Eye (tissue), 1 donor: ENCODE measurements around the gene HDAC9.

Experiments
- DNase-seq: peaks from one replicate; pipeline ENCODE4 v3.0.0-alpha.2; 2015

The HDAC9 gene

DNA sequence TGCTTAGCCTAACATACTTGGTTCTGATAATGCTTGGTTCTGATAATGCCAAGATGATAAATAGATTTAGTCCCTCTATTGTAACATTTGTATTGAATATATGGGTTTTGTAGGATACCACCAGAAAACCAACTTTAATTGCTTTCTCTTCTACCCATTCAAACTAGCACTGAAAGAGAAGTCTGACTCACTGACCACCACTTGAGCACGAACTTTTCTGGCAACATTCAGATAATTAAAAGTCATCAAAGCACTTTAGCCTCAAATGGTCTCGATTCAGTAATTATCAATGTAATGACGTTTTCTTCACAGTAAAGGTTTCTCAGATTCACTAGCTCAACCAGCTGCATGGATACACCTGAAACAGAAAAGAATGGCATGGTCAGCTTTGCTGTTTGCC, 63.0 kb downstream of the HDAC9 start:
- no peak for DNase-seq

DNA sequence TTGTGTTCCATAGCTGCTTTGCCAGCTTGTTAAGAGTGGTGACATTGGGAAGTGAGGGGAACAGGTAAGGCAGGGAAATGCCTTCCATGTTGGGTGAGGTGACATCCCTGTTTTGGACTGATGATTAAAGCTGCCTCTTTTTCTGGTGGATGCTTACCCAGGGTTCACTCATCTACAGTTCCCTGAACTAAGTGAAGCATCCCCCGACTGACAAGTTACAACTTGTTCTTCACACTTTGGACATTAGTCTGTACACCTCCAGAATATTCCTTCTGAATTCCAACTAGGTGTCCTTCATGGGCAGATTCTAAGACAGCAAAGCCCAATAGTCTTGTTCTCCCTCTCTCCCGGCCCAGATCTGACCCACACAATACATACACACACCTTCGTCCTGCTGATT, 63.4 kb downstream of the HDAC9 start:
- no peak for DNase-seq

DNA sequence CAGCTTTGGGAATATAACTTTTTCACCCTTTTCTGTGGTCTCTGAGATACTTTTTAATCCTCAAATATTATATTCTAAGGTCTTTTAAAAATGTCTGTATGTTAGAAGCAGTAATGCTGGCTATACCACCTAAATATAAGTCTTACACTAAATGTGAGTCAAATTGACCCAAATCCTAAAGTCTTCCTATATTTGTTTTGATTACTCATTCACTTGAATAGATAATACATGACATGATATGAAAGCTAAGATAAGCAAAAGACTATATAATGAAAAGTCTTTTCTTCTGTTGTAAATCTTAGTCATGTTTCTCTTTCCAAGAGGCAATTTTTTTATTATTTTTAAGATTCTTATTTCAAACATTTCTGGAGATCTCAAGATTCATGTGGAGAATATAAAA, 64.2 kb downstream of the HDAC9 start:
- DNase-seq = no peak

DNA sequence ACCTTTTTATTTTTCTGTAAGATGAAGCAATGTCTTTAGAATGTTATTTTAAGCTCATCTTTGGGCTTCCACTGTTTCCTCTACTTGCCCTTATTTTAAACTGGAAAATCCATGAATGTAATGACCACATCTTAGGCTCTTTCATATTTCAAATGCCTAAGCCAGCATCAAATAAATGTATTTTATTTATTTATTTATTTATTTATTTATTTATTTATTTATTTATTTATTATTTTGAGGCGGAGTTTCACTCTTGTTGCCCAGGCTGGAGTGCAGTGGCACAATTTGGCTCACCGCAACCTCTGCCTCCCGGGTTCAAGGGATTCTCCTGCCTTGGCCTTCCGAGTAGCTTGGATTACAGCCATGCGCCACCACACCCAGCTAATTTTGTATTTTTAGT, 69.2 kb downstream of the HDAC9 start:
- no peak for DNase-seq

DNA sequence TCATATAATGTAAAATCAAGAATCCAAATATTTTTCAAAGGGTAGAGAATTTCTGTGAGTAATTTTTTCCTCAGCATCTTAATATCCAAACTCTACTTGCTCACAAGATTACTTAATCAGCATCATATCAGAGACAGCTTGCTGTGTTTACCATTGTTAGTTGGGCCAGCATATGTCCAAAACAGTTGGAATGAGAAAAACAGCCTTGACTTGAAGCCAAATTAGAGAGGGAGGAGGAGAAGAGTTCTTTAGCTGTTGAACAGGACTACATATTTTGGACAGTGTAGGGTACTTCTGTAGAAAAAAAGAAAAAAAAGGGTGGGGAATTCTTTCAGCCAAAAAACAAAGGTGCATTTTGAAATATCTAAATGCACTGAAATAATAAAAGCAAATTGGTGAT, 69.8 kb downstream of the HDAC9 start:
- no peak for DNase-seq

DNA sequence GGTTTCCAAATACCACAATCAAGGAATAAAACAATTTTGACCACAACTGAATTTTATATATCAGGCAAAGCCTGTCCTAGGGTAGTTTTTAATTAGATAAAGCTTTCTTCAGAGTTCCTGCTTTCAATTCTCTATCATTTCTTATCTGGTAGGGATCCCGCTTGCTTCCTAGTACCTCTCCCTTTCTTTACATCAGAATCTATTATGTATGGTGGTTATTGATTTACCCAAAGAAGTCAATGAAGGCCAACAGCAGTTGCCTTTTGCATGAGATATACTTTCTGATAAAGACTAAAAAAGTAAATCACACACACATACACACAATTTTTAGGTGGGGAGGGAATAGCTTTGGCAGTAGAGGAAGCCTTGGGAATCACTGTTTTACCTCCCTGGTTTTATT, 70.7 kb downstream of the HDAC9 start:
- DNase-seq = no peak

DNA sequence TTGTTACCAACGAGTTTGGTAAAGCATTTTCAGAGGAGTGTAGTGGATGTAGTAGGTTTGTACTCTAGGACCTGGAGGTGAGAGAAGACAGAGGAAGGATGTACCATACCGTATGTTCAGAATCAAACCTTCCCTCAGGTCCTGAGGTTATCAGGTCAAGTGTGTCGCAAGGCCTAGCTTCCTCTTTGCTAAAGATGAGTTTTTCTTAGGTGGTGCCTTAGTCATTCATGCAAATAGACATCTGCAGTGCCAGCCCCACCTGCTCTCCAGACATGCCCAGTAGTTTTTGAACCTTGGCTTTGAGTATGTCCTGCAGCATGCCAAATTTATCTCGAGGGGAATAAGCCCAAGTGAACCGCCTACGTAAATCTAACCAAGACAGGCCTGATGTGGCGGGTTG, 71.3 kb downstream of the HDAC9 start:
- DNase-seq = no peak

DNA sequence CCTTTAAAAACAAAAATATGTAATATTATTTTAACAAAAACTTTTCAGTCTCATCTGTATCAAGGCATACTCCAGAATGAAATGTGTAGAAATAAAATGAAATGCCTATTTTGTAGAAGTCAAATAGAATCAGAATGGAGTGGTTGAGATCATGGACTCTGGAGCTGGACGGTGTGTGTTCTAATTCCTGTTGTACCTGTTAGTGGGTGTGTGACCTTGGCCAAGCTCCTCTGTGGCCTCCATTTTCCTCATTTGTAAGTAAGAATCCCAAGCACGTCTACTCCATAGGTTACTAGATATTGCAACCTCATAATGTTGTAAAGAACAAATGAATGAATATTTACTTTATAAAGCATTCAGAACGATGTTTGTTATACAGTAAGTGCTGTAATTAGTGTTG, 74.9 kb downstream of the HDAC9 start:
- DNase-seq = no peak

DNA sequence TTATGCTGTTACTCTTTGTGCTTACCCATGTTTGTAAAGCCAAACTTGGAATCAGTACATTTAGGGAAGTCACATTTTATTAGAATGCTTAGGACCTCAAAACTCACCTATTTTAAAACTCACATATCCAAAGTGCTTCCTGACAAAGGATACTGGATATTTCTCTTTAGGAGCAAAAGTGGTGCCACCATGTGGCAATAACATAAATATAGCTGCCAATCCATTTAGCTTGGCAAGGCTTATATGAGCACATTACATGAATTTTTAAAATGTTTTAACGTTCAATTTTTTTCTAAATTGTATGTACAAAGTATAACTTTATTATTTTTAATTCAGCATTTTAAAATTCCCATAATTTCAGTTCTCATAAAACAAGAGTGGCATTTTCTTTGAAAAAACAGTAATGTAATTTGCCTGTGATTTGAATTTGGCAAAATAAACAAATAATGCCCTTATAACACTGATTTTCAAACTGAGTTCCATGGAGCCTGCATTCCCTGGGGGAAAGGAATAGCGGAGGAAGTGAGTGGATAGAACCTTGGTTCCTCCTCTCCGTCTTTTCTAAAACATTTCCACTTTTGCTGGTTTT, 75.4 kb downstream of the HDAC9 start:
- DNase-seq = peak; percentile 63

DNA sequence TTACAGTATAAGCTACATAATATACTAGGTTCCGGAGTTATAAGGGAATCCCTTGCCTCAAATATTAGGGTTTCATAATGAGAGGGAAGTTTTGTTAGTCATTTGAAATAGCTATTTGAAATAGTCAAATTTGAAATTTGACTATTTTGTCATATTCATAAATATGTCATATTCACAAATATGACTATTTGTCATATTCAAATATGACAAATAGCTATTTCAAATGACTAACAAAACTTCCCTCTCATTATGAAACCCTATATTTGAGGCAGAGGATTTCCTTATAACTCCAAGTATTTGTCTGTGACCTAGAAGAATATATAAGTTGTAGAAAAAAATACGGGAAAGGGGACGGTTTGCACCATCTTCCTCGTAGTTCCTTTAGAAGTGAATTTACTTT, 76.6 kb downstream of the HDAC9 start:
- DNase-seq = no peak

DNA sequence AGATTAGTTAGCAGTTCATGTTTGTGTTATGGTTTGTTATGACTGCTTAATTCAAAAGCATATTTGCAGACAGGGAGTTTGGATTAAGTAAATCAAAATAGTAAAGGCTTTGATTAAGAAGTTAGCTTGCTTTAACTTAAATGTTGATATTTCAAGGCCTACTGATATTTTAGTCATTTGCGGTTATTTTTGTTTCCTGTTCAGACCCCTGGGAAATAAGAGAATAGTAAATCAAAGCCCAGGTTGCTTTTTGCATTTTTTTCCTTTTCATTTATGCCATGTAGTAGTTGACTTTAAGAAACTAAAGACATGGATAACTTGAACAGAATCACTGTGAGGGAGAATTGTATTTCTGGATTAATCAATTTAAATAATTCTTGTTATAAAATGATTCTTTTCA, 77.3 kb downstream of the HDAC9 start:
- no peak for DNase-seq

DNA sequence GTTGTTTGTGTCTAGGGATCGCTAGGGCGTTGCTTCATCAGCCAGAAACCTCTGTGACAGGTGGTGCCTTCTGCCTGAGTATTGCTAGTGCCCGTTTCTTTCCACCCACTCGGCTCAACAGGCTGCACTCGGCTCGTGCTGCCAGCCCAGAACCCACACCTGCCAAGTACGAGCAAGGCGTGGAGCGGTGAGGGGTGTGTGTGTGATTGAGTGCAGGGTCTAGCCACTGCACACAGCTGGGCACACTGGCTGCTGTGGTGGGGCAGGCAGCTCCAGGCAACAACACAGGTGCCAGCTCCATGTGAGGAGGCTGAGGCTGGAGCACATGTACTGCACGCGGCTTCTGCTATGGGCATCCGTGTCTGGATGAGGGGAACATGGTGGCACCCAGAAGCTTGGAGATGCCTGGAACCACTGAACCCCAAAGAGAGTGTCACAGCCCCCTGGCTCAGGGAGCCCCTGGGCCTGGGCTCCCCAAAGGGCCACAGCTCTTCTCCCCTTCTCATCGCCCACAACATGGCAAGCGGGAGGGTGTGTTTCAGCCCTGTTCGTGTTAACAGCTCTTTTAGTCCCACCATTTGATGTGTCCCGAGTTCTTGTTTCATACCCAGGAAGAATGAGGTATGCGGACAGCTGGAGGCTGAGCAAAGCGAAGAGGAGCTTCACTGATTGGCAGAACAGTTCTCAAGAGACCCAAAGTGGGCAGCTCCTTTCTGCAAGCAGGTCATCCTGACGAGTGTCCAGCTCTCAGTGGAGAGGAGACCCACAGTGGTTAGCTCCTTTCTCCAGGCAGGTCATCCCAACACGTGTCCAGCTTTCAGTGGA, 78.1 kb downstream of the HDAC9 start:
- DNase-seq = no peak

DNA sequence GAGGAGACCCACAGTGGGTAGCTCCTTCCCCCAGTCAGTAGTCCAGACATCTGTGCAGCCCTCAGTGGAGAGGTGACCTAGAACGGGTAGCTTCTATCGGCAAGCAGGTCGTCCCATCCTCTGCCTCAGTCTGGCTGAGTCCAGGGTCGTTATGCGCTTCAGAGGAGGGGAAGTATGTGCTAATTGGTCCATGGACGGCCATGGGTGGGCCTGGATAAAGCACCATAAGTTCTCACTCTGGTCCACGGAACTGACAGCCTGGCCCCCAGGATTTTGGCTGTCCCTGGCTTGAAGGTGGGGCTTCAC, 78.6 kb downstream of the HDAC9 start:
- no peak for DNase-seq

DNA sequence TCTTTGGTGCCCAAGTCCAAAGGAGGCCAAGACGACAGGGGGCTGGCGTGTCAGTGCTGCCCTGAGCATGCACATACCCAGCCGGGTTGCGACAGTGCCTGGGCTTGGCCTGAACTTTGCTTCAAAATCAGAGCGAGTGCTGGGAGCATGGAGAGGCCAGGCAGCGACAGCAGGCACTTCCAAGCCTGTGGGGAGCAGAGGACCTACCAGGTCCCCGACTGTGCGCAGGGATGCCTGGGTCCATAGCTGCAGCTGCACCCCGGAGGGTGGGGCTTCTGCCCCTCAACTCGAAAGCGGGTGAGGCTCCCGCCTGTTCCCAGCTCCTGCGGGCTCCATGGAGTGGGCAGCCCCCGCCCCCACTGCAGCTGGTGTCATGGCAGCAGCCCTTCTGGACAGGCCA, 79.1 kb downstream of the HDAC9 start:
- no peak for DNase-seq

DNA sequence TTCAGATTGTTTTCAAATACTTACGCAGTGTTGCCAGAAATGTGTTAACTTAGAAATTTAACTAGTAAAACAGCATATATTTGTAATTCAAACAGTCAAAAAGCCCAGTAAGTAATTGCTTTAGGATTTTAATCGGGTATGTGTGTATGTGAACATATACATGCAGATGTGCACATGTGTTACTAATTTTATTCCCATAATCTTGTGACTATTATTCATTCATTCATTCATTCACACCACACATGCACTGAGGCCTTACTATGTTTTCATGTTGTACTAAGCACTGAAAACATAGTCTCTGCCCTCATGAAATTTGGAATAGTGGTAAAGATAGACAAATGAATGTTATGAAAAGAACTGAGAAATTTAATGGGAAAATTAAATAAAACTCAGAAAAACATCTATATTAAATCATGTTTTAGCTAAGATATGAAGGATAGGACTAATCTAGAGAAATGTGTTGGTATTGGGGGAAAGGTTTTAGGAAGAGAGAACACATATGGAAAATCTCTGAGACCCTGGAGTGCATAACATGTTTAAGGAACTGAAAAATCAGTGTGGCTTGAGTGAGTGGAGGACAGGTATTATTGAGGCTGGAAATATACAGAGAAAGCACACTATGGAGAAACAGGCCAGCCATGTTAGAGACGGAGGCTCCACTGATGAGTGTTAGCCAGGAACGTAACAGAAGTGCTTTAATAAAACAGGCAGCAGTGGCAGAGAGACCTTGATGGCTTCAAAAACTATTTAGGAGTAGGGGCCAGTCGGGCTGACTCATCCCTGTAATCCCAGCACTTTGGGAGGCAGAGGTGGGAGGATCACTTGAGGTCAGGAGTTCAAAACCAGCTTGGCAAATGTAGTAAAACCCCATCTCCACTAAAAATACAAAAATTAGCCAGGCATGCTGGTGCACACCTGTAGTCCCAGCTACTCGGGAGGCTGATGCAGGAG, 80.3 kb downstream of the HDAC9 start:
- no peak for DNase-seq

DNA sequence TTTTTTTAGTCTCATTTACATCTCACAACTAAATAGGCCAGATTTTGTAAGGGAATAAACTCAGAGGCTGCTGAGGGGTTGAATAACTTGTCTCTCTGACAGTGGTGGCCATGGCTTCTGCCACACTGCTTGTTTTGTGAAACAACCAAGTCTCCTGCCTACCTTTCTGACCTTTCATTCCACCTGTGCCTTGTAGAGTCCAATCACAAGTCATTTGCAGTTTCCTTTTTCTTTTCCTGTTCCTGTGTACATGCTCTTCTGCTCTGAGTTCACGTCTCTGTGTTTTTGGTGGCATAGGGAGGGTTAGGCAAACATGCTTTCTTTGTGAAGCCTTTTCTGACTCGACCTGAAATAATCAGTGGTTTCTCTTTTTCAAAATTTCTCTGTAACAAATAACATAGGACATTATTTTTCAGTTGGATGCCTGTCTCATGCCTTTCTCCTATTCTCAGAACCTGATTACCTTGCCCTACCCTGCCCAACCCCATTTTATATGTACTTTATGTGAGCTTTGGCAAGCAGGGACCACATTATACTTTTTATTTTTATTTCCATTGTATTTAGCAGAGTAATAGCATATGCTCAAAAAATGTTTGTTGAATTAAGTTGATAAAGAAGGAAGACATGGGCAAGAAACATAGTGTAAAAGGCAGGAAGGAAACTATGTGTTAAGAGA, 81.7 kb downstream of the HDAC9 start:
- no peak for DNase-seq

DNA sequence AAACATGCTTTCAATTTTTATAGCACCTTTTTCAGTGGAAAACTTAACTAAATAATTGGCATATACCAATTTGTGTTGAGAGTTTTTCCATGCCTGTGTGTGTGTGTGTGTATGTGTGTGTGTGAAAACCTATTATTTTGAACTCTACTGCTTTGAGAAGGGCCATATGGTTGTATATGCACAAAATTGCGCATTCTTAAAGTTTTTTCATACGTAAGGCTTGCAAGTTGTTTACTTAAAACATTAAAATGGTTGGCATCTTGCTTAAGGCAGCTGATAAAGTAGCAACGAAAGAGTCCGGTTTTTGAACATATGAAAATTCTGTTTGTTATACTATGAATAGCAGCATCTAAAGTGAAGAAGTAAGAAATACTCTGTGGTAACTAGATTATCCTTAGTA, 84.1 kb downstream of the HDAC9 start:
- no peak for DNase-seq

DNA sequence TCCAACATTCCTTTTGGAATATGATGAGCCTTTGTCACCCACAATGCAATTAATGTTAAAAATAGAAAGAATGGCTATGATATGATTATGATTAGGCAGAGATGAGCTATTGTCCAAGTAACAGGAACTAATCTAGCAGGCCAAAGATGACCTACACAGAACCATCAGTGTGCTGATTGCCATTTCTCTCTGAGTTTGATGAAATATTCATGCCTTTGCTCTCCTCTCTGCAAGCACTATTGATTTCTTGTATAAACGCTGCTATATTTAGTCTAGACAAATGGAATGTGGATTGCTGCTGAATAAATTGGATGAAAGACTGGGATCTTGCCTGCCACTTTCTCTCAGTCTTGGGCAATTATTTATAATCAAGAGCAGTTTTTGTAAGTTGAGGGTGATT, 85.4 kb downstream of the HDAC9 start:
- peak; percentile 65 for DNase-seq

DNA sequence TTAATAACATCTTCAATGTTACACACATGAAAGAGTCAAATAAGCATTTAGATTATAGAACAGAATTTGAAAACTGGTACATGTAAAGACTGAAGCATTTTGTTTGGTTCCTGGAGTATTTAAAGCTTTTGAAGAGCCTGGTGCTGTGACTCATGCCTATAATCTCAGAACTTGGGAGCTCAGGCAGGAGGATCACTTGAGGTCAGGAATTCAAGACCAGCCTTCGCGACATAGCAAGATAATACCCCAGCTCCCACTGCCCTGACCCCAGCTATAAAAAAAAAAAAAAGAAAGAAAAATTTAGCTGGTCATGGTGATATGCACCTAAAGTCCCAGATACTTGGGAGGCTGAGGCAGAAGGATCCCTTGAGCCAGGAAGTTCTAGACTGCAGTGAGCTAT, 87.8 kb downstream of the HDAC9 start:
- no peak for DNase-seq

DNA sequence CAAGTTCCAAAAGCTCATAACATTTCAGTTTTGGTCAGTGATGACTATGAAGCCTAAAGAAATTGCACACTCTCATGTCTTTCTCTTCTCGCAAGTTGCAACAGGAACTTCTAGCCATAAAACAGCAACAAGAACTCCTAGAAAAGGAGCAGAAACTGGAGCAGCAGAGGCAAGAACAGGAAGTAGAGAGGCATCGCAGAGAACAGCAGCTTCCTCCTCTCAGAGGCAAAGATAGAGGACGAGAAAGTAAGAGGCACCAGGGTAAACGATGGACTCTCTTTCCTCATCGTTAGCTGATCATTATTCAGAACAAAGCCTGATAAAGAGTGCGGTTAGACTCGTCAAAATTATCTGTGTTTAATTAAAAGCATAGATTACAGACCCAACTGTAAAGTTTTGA, 94.7 kb downstream of the HDAC9 start:
- DNase-seq = no peak

DNA sequence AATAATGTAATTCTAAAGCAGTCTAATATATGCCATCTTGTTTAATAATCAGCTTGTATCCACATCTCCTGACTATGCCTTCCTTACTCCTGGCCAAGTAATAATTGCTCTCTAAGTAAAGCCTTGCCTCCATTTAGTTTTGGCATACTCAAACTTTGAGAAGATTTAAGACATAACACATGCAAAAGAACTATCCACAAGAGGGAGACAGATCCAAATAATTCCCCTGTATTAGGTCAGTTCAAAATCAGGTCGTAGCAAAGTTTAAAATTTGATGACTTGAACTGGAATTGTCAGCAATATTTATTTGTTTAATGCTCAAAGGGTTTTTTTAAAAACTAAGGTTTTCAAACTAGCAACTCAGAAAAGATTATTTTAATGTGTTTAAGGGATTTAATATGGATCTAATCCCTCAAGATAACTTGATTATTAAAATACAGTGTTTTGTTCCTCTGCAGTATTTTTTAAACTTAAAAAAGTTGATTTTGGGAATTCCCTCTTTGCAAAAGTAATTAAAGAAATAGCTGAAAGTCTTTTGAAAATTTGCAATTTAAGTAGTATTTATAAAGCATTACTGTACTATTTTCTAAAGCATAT, 95.3 kb downstream of the HDAC9 start:
- peak; percentile 80 for DNase-seq

DNA sequence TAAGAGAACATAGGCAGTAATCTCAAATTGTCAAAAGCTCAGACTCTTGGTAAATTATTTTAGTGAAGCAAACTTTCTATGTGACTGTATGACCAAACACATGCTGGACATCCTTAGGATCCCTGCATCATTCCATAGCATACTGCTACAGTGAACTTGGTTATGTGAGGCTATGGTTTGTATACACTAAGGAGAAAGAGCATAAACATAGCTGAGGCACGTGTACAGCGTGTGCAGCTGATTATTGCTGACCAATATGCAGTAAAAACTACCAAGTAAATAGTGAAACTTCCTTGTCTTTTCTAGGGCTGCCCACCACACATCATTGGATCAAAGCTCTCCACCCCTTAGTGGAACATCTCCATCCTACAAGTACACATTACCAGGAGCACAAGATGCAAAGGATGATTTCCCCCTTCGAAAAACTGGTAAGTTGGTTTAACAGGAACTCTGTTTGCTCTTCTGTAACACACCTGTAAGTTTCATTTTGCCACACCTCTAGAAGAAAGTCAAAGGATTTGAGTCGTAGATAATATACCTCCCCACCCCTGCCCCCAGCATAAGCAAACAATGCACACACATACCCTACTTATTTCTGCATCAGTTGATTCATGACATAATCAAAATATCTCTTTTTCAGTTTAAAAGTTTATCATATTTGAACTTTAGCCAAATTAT, 98.2 kb downstream of the HDAC9 start:
- DNase-seq = no peak
